ENCODE results near the gene AKIRIN2.

The AKIRIN2 gene

DNA sequence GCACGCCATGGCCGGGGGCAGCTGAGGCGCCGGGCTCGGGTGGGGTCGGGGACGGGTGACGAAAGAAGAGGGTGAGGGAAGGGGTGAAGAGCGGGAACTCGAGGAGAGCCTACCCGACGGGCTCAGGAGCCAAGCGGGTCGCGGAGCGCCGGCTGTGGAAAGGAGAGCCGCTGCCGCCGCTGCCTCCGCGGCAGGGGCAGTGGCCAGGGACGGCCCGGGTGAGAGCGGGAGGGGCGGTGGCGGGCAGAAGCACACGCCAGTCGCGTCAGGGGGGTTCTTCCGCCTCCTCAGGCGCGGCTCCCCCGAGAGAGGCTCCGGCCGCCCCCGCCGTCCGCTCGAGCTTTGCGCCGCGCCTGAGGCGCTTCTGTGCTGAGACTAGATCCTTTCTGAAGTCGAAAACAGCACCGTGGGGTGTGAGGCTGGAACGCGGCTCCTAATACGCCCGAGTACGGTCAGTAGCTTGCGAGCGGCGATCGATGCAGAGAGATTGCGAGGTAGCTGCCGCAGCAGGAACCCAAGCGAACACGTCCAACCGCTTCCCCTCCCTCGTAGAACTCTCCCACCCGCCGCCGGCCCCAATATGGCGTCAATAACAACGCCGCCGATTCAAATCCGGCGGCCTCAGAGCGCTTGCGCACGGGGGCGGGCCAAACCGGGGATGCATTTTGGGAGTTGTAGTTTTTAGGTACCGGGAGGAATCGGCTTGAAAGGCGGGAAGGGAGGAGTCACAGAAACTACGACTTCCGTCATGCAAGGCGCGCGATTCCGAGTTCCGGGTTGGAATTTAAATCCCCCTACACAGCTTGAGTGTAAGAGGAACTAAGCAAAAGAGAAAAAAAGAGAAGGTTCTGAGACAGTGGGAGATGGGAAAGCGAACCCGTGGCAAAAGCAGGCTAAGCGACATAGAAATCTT is at the start of gene AKIRIN2:
TSS of gene AKIRIN2 (minus strand) at position 558 of the 913 bp plus-strand sequence. CDS start at position 9, 549 bp downstream.
- DNase-seq (ENCODE audit: low read depth), result peak; percentile 91

DNA sequence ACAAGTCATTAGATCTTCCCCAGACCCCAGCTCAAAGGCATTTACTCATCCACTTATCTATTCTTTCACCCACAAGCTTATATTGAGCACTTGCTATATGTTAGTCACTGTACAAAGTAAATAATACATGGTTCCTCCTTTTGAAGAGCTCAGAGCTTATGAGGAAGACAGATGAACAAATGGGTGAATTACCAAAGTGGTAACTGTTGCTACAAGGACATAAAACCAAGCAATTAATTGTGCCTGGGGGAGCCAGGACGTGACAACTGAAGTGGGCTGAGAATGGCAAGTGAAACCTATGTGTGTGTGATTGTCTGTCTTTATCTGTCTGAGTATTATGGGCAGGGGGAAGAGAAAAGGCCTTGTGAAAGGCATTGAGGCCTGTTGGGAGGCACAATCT is 45.6 kb upstream of the AKIRIN2 start:
- no peak for DNase-seq (ENCODE audit: low read depth)

GRCh38 chr6:87745966-87746721 is 44.1 kb upstream of the AKIRIN2 start:
- no peak for DNase-seq (ENCODE audit: low read depth)

- no peak for DNase-seq (ENCODE audit: low read depth)
Observed at GRCh38 chr6:87743454-87743853, 41.4 kb upstream of the AKIRIN2 start.

- peak; percentile 52 for DNase-seq (ENCODE audit: low read depth)
Observed at GRCh38 chr6:87742106-87742505, 40.1 kb upstream of the AKIRIN2 start.

- no peak for DNase-seq (ENCODE audit: low read depth)
Observed at GRCh38 chr6:87741001-87741650, 39.1 kb upstream of the AKIRIN2 start.

GRCh38 chr6:87738744-87739143 is 36.7 kb upstream of the AKIRIN2 start:
- DNase-seq (ENCODE audit: low read depth), result no peak

DNA sequence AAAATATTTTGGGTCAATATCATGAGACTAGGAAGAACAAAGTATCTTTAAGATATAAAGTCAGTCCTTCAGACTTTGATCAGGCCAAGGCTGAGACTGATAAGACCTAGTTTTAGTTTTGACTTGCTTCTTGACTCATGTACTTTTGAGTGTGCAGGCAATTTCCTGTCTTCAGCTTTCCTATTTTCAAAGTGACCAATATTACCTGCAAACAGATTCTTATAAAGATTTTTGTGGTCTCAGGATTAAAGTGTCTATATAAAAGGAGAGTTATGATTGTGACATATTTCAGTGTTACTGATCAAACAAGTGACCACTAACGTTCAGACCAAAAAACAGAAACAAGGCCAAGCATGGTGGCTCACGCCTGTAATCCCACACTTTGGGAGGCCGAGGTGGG is 36.0 kb upstream of the AKIRIN2 start:
- no peak for DNase-seq (ENCODE audit: low read depth)

DNA sequence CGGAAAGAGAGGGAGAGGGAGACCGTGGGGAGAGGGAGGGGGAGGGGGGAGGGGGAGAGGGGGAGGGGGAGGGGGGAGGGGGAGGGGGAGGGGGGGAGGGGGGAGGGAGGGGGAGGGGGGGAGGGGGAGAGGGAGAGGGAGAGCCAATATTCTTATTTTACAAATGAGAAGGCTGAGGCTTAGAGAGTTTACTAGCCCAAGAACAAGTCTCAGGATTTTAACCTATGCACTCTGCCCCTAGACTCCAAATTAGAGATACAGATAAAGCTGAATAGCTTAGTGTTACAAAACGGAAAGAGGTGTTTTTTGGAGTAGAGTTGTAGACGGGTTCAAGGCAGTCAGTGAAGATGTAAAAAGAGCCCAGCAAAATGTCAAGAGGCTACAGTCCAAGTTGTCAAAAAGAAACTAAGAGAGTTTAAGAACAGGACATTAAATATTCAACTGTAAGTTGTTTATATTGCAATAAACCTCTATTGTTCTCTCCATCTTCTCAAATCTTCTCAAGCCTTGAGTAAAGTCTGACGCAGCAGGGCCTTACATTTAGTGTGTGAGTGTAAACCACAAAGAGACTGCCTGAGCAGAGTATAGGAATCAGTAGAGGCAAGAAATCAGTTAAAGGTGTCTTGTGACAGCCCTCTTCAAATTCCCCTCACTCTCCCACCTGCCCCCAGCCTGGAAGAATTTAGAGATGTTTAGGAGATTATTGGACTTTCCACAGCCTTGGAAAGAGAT is 34.9 kb upstream of the AKIRIN2 start:
- DNase-seq (ENCODE audit: low read depth), result no peak

- peak; percentile 25 for DNase-seq (ENCODE audit: low read depth)
Observed at GRCh38 chr6:87731818-87732661, 30.0 kb upstream of the AKIRIN2 start.

DNA sequence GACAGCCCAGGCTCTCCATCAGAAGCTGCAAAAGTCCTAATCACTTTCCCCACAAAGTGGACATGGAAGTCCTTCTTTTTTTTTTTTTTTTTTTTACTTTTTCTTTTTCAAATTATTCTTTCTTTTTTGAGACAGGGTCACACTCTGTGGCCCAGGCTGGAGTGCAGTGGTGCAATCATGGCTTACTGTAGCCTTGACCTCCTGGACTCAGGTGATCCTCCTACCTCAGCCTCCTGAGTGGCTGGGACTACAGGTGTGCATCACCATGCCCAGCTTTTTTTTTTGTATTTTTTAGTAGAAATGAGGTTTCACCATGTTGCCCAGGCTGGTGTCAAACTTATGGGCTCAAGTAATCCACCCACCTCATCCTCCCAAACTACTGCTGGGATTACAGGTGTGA is 29.0 kb upstream of the AKIRIN2 start:
- no peak for DNase-seq (ENCODE audit: low read depth)

- DNase-seq (ENCODE audit: low read depth), result no peak
Observed at GRCh38 chr6:87729965-87730719, 28.1 kb upstream of the AKIRIN2 start.

GRCh38 chr6:87728706-87729105 is 26.7 kb upstream of the AKIRIN2 start:
- DNase-seq (ENCODE audit: low read depth), result no peak

GRCh38 chr6:87724983-87725811 is 23.2 kb upstream of the AKIRIN2 start:
- DNase-seq (ENCODE audit: low read depth), result no peak

GRCh38 chr6:87723170-87724078 is 21.4 kb upstream of the AKIRIN2 start:
- no peak for DNase-seq (ENCODE audit: low read depth)

- no peak for DNase-seq (ENCODE audit: low read depth)
Observed at GRCh38 chr6:87722540-87723169, 20.6 kb upstream of the AKIRIN2 start.

GRCh38 chr6:87721311-87721710 is 19.3 kb upstream of the AKIRIN2 start:
- DNase-seq (ENCODE audit: low read depth), result no peak

Measured in T-helper 22 cell (primary cell).